GM21390 (cell line): ENCODE data around the gene CEP43.

ENCODE experiments used
- ATAC-seq: cut with Tn5 transposase; IDR thresholded peaks from one replicate; pipeline ENCODE4 v1.9.1; 2021; ENCODE audit not compliant: unreplicated experiment

Gene CEP43

GRCh38 chr6:167007985-167008384, 8.8 kb downstream of the CEP43 start:
- ATAC-seq: no peak

DNA sequence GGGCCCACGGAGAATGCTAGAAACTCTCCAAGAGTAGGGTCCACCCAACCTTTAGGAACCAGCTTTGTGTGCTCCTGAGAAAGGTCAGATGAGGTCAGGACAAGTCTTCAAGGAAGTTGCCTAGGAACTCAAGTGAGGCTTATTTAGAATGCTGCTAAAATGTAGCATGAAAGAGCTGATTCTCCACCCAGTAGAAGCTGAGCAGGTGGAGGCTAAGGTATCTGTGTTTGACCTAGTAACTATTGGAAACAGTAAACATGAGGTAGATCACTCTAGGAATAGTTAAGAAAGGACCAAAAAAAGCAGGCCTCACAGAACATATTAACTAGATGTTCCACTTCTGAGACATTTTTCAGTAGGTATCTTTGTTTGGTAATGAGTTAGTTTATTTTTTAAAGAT, 13.9 kb downstream of the CEP43 start:
- ATAC-seq: no peak

DNA sequence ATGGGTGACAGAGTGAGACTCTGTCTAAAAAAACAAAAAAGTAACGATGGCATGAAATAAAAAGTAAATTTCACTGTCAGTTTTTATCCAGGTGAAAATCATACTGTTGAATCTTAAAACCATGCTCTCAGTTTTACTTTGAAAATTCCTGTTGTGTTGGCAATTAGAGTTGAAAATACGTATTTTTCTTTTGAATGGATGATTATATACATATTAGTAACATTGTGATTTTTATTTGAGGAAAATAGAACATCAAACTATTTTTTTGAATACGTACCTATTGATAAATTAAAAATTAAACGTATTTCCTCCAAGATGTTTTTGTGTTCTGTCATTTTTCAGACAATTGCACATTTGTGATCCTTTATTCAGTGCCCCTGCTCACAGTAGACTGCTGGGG, 14.7 kb downstream of the CEP43 start:
- no peak for ATAC-seq

GRCh38 chr6:167015302-167015701, 16.1 kb downstream of the CEP43 start:
- ATAC-seq: no peak

- peak; percentile 80 for ATAC-seq
These were observed 21.0 kb downstream of the CEP43 start for GRCh38 chr6:167020206-167020605.

- ATAC-seq: no peak
These were observed 28.1 kb downstream of the CEP43 start for GRCh38 chr6:167027308-167027707.

DNA sequence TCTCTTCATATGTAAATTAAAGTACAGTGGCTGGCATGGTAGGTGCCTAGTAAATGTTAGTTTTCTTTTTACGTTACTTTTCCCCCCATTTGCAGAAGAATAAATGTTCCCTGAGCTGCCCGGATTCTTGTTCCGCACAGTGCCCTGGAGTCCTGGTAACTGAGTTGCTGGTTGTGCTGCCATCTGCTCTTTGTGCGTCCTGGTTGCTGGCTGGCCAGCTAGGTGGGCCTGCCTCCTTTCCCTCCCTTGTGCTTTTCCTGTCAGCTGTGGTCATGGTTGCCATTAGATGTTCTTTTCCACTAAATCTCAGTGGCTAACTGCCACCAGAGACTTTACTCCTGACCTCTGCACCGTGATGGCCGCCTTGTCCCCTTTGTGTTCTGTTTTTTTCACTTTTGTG, 28.6 kb downstream of the CEP43 start:
- no peak for ATAC-seq

GRCh38 chr6:167030222-167031072, 31.2 kb downstream of the CEP43 start:
- no peak for ATAC-seq

DNA sequence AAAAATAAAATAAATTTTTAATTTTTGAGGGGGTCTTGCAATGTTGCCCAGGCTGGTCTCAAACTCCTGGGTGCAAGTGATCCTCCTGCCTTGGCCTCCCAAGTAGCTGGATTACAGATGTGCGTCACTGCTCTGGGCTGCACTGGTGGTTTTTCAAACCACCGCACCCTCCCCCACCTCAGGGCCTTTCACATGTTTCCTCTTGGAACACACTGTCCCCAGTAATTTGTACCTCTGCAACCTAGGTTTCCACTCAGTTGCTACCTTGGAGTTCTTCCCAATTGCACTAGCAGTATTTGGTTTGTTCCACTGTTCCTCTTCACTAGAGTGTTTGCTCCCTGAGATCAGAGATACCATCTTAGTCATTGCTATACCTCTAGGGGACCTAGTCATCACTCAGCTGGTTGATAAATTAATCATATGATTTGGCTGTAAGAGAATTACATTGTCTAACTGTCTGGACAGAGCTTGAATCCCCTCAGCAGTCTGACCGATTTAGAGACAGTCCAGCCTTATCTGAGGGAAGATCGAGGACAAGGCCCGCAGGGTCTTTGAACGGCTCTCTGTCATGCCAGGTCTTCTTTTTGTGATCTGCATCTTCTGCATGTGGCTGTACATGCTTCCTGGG, 32.0 kb downstream of the CEP43 start:
- ATAC-seq: no peak

DNA sequence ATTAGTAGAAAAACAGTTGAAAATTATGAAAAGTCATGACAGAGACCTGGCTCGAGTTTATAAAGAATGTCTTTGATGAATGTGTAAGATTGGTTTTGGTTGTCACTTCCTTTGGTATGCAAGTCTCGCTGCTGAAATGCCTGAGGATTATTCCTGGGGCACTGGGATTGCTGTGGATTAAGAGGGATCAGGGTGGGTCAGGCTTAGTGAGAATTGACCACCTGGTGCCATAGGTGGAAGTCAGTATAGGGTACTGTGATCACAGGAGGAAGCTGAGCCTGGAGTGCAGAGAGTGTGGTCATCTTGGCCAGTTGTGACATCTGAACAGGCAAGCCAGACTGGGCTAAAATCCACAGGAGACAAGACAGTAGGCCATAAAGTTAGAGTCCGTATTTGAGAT, 34.9 kb downstream of the CEP43 start:
- no peak for ATAC-seq

GRCh38 chr6:167037762-167038161, 38.6 kb downstream of the CEP43 start:
- ATAC-seq: no peak

- ATAC-seq: no peak
These were observed 45.5 kb downstream of the CEP43 start for GRCh38 chr6:167044696-167045095.

- no peak for ATAC-seq
These were observed 46.8 kb downstream of the CEP43 start for GRCh38 chr6:167045828-167046580.

DNA sequence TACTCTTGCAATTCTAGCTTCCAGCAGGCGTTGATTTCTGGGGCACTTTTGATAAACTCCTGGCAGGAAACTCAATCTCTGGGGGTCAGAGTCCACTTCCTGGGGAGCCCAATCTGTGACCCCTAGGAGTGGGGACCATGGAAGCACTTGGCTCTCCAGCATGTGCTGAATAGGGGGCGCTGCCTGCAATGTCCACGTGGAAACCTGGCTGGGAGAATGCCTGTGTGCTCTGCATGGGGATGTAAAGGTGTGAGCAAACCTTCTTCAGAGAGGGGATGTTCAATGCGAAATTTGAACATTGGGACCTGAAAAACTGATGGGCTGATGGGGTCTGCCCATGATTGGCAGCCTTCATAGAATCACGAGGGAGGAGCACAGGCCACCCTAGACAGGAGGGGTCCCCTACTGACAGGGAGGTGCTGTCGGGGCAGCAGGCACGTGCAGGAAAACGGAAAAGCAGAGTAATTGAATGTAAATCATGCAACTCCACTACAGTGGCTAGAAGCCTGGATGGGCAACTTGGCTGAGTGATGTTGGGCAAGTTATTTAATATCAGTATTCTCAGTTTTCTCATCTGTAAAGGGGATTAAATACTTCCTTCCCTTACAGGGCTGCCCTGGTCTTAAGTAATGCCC, 47.8 kb downstream of the CEP43 start:
- peak; percentile 41 for ATAC-seq

DNA sequence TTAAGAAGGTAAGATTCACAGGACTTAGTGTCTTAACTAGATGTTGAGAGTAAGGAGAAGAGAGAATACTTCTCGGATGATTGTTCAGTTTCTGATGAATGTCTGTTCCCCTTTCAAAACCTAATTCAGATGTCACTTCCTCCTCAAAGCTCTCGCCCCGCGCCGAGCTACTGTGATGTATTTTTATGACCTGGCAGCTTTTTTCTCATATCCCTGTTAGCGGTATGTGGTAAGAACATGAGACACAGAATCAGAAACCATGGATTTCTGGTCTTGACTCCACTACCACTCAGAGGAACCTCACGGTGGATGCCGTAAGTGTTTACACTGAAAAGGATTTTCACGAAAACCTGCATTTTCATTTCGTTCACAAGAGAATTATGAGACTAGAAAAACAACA, 48.4 kb downstream of the CEP43 start:
- peak; percentile 86 for ATAC-seq
